HG03469 (cell line): ENCODE results near the gene HSPA12B.

Source experiments
- ATAC-seq: cut with Tn5 transposase; IDR thresholded peaks from one replicate; pipeline ENCODE4 v1.9.1; 2021; ENCODE audit warnings: mild to moderate bottlenecking, moderate library complexity, moderate number of reproducible peaks; ENCODE audit not compliant: unreplicated experiment

Gene HSPA12B

DNA sequence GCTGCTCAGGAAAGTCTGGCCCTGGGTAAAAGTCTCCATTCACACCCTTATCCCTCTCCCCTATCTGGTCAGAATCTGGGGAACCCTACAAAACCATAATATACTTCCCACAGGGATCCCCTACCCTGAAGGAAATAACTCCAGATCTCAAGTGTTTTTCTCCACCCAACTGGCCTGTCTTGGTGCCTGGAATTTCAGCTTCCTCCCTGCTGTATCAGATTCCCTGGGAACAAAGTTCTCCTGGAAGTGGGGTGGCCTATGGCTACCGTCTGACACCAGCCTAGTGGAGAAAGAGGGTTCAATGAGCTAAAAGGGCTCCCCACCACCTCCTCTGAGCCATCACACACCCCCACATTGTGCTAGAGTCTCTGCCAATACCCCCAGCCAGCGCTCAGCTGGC lies 15.0 kb downstream of the HSPA12B start:
- ATAC-seq, result no peak

DNA sequence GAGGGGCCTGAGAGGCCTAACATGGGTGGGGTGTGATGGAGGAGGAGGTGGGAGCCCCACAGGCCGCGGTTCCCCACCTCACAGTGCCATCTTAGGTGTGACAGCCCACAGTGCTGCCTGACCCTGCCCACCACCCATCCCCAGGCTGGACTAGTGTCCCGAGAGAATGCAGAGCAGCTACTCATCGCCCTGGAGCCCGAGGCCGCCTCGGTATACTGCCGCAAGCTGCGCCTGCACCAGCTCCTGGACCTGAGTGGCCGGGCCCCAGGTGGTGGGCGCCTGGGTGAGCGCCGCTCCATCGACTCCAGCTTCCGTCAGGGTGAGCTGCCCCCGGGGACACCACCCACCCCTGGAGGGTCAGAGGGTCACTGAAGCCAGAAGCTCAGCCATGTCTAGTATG lies 15.6 kb downstream of the HSPA12B start:
- no peak for ATAC-seq

DNA sequence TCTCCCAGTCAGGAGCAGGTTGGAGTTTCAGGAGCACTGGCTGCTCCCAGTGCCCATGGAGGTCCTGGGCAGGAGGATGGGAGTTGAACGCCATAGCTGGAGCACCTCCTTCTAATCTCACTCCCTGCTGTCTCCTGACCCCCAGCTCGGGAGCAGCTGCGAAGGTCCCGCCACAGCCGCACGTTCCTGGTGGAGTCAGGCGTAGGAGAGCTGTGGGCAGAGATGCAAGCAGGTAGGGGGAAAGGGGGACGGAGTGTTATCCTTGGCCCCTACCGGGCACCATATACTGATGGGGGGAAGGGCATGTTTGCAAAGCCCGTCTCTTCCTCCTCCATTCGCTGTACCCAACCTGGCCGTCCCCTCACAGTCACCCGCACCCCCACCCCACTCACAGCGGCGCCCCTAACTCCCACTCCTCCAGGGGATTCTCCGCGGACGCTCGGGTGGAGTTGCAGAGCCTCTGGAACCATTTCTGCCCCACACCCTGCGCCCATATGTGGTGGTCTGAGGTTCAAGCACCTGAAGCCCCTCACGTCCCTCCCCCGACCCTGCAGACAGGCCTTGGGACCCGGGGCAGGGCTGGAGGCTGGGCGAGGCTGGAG lies 16.7 kb downstream of the HSPA12B start:
- no peak for ATAC-seq

DNA sequence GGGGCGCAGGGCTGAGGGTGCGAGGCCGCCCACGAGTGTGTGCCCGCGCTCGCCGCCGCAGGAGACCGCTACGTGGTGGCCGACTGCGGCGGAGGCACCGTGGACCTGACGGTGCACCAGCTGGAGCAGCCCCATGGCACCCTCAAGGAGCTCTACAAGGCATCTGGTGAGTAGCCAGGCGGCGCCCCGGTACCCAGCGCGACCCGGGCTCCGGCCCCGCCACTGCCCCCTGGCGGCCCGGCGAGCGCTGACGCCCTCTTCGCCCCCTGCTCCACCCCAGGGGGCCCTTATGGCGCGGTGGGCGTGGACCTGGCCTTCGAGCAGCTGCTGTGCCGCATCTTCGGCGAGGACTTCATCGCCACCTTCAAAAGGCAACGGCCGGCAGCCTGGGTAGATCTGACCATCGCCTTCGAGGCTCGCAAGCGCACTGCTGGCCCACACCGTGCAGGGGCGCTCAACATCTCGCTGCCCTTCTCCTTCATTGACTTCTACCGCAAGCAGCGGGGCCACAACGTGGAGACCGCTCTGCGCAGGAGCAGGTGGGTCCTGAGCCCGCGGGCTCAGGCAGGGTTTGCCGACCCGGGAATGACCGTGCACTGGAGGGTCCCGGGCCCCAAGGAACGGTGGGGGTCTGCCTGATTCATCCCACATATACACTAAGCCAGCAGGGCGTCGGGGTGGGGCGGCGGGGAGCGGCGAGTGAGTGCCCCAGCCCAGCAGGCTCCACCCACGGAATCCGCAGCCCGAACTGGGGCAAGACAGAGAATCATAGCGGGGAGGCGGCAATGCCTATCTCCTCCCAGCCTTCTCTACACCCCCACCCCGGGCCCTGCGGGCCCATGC lies 17.4 kb downstream of the HSPA12B start:
- ATAC-seq, result no peak

DNA sequence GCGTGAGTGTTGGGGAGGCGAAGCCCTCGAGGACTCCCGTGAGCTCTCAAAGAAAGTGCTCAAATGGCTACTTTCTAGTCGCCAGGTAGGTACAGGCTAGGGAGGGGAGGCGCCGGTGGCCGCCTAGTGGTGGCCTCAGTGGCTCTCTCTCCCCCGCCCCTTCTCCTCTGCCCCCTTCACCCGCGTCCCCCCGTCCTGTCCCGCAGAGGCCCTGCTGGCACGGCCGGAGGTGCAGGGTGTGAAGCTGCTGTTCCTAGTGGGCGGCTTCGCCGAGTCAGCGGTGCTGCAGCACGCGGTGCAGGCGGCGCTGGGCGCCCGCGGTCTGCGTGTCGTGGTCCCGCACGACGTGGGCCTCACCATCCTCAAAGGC lies 18.8 kb downstream of the HSPA12B start:
- ATAC-seq, result no peak

DNA sequence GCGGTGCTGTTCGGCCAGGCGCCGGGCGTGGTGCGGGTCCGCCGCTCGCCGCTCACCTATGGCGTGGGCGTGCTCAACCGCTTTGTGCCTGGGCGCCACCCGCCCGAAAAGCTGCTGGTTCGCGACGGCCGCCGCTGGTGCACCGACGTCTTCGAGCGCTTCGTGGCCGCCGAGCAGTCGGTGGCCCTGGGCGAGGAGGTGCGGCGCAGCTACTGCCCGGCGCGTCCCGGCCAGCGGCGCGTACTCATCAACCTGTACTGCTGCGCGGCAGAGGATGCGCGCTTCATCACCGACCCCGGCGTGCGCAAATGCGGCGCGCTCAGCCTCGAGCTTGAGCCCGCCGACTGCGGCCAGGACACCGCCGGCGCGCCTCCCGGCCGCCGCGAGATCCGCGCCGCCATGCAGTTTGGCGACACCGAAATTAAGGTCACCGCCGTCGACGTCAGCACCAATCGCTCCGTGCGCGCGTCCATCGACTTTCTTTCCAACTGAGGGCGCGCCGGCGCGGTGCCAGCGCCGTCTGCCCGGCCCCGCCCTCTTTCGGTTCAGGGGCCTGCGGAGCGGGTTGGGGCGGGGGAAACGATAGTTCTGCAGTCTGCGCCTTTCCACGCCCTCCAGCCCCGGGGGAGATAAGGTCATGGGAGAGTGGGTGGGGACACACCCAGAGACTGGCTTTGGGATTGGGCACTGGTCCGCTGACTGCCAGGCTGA lies 19.3 kb downstream of the HSPA12B start:
- ATAC-seq, result no peak

DNA sequence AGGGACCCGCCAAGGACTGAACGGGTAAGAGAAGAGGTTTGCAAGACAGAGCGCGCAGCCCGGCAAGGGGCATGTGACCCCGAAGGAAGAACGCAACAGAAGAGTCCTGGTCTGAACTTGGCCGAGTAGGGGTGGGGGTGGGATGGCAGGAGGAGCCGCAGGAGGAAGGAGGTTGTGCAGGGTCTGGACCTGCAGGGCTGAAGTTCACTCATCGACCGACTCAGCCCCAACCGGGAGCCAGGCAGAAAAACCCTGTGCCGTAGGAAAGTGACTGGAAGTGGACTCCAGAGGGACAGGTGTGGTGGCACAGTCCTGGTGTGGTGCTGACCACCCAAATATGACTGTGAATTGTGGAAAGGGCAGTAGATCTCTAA lies 19.9 kb downstream of the HSPA12B start:
- no peak for ATAC-seq

DNA sequence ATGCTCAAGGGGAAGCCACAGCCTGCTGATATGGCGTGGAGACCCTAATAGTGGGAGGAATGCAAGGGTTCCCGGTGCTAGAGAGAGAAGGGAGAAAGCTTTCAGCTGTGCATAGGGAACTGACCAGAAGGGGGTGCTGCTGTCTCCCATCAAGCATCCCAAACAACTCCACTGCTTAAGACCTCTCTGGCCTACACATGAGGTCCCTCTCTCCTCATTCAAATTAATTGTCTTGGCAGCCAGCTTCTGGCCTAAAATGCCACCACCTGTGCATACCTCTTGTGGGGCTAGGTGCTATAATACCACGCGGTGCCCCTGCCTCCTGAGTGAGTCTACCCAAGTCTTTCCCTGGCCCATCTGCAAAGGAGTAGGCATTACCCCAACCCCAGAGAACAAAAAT lies 20.6 kb downstream of the HSPA12B start:
- no peak for ATAC-seq

DNA sequence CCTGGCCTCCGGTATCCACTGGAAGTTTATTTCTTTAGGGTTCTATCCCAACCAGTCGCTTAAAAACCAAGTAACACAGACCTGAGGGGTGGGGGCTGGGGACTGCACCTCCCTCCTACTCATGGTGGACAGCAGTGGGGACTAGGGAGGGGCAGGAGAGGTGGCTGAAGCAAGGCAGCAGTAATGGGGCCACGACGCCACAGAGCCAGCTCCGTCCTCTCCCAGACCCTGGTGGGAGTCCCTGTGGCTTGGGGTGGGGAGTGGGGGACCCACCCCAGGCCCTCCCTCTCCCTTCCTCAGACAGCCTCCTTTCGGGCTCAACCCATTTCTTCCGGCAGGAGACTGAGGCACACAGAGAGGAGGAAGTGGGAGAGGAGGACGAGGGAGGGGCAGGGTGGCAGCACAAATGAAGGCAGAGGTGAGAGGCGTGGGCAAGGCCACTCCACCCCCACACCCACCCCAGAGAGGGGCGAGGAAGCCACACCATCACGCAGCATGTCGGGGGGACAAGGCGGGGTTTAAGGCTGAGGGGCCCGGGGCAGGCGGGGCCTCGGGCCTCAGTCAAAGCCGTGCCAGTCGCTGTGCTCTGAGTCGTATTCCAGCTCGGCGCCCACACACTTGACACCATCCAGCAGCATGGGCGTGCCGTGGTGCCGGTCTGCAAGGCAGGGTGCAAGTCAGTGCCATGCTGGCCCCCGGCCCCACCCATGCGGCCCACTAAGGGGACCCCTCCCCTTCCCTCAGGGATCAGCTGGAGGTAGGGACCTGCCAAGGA lies 21.2 kb downstream of the HSPA12B start:
- ATAC-seq, result no peak

DNA sequence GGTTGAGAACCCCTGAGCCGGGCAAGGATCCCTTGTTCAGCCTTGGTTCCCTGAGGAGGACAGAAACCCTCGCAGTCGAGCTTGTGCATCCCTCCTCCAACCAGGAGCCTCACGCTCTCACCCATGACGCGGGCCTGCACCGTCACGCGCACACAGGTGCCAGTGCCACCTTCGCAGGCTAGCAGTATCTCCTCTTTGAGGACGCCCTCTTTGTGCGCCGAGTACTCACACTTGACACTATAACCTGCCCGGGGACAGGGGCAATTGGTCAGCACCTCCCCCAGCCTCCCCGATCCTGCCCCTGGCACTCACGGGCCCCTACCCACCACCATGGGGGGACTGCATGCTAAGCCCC lies 21.8 kb downstream of the HSPA12B start:
- no peak for ATAC-seq

DNA sequence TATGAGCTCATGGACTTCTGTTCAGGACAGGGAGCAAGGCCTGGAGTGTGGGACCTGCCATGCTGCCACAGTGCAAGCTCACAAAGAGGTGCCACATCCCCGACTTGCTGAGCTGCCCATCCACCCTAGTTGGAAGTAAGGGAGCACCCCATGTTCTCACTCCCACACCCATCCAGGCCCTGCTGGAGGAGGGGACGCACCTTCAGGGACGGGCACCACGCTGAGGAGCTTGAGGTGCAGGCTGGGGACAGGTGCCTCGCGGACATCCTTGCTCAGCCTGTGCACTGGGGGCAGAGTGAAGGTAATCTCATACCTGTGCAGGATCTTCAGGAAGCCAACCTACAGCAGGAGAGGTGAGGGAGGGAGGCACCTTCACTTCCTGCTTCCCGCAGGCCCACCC lies 22.8 kb downstream of the HSPA12B start:
- ATAC-seq, result no peak

DNA sequence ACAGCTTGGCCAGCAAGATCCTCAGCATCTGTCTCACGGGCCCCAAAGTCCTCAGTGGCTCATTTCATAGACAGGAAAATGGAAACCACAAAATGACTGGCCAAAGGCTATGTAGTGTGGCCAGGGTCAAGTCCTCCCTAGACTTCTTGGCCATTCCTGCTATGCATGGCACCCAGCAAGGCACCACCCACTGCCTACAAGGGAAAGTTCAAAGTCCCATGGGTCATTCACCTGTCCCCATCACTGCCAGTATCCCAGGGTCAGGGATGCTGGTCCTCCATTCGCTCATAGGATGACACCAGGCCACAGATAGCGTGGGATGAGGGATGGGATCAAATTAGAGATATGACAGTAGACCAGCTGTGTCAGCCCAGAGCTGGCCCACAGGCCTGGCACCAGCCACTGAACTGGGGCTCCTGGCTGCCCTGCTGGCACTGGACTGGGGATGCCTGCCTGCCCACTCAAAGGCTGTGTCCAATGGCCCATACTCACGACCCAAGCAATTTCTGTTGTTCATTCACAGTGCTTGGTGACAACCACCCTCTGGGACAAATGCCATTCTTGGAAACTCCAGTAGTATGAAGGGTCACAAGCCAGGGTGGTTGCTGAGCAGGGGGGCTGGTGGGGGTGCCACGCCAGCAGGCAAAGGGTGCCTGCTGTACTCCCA lies 23.5 kb downstream of the HSPA12B start:
- ATAC-seq, result no peak

DNA sequence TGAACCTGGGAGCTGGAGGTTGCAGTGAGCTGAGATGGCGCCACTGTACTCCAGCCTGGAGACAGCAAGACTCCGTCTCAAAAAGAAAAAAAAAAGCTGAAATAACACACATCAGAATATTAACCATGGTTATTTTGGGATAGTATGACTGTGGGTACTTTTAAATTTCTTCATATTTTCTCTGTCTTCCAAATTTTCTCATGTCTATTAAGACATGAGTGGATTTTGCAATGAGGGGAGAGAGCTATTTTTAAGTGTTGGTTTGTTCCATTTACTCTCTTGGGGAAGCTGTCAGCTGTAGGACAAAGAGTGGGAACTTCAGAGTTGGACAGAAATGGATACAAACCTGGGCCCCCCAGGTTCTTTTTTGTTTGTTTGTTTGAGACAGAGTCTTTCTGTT lies 24.8 kb downstream of the HSPA12B start:
- no peak for ATAC-seq

DNA sequence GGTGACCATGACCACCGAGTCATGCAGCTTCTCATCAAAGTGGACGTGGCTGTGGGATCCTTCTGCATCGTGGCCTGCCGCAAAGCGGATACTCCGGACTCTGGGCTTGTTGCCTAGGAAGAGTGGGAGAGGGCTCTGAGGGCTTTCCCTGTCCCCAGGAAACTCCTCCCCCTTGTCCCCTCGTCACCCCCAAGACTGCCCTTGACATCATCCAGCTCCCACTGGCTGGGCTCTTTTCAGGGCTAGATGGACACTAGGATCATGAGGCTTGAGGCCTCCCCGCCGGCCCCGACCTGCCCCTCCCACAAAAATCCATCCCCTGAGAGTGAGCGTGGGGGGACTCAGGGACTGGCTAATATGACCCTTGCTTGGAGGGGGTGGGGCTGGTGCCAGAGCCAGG lies 26.1 kb downstream of the HSPA12B start:
- ATAC-seq, result no peak

DNA sequence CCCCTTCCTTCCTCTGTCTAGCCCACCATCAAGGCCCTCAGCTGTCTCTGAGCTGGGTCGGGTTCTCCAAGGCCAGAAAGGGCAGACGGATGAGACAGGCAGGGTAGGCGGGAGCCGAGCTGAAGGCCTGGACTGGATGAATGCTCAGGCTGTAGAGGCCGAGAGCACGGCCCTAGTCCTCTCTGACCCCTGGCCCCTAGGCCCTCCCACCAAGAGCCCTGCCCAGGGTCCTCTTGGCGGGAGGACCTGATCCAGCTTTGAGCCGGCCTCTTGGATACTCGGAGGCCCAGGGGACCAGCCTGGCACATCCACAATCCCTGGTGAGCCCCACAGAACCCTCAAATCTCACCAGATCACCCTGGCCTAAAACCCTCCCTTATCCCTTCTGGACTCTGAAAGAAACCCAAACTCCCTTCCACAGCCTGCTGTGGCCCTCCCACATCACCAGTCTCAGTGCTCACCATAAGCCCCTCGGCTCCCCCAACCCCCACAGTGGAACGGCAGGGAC lies 26.9 kb downstream of the HSPA12B start:
- ATAC-seq, result no peak

DNA sequence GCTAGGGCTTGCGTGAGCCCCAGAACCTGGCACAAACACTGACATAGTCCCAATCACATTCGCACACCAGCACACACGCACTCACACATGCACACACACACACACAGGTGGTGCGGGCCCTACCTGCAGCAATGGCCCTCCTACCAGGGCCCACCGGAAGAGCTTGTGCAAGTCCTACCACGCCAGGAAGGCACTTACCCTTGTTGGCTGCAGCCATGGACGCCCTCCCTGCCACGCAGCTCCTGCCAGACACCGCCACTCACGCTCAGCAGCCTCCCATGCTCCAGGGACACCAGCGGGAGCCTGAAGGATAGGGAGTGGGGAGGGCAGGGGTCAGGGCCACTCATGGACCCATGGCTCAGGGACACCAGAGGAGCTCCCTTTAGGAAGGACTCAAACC lies 27.4 kb downstream of the HSPA12B start:
- no peak for ATAC-seq

DNA sequence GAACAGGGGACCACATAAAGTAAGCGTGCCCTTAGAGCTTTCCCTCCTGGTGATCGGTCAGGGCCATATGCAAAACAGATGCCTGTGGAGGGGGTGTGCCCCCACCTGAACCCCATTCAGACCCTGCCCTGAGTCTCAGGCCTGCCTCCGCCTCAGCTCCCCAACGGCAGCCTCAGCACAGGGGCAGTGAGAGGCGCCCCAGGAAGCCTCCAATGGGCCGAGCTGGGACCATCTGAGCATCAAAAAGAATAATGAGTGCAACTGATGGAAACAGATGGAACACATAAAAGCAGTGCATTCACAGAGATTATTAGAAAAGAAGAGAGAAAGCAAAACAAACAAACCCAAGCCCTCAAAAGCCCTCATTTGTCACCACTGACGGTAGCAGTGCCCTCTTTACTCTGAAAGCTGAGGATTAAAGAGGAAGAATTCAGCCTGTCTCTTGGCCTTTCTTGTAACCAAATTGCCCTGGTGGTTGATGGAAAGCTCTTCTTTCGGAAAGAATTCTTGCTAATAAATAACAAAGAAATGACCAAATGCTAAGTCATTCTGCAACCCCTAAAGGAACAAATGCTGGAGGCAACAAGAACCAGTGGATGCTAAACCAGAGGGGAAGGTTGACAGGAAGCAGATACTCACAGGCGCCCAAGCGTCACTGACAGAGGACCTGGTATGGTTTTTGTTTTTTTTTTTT lies 28.3 kb downstream of the HSPA12B start:
- no peak for ATAC-seq

DNA sequence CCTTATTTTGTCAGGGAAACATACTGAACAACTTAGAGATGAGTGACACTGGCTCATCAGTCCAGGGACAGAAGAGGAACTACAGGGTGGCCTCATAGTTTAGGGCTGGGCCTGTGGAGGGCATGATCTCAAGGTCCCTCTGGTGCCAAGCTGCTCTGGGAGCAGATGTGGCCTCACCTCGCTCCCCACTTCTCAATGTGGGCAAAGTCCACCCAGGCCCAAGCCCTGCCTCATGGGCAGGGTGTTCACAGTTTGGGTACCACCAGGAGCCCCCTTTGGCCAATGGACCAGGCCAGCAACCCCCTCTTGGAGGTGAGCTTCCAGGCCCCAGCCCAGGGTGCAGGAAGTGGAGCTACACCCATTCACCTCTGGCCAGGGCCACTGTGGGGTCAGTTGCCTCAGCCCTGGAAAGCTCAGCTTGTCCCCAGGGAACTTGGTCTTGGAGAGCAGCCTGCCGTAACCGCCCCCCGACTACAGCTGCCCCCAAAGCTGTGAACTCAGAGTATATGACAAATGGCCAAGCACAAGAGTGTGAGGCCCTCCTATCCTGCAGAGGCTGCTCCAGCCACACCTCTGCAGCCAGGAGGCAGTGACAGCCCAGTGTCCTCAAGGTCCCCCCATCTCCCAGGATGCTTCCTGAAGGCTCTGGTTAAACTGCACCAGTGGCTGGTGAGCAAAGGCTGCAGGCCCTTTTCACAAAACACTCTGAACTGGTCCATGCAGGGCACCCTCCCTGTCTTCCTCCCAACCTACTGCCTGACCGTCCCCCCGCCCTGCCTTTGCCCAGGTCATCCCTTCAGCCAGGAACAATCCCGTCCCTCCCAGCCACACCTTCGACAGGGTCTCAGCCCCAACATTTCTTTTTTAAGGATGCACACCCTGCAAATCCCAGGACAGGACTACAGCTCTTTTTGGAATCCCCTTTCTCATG lies 31.5 kb downstream of the HSPA12B start:
- no peak for ATAC-seq

DNA sequence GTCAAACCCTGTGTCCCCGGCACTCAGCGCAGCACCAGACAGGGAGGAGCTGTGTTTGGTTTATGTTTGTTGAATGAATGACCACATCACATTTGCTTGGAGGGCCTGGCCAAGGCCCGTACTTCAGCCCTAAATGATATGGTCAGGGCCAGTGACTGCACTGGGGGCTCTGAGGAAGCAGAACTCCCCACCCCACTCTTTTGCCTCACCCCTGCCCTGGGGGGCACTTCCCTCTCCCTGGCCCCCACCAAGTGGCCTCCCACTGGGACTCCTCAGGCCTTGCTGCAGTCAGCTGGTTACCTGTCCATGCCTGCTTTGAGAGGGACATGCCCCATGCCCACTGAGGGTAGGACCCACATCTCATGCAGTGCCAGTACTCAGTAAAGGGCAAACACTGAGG lies 32.2 kb downstream of the HSPA12B start:
- no peak for ATAC-seq
